ENCODE data around the gene TIMM10B.

DNA sequence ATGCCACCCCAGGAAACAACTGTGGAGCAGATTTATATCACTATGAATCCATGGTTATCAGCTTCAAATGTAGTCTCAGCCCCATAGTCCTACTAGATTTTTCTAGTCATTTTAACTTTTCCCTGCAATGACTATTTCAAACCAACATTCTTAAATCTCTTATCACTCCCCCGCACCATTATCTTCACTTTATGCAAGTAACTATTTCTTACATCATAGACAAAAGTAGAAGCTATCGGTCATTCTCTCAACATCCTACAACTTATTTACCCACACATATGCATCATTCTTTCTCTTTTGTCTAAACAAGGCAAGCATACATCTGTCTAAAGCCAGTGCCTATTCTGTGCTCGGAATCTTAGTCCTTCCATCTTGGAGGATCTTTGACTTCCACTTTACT, 4.4 kb downstream of the TIMM10B start:
- TF ChIP-seq, protein P1, sequence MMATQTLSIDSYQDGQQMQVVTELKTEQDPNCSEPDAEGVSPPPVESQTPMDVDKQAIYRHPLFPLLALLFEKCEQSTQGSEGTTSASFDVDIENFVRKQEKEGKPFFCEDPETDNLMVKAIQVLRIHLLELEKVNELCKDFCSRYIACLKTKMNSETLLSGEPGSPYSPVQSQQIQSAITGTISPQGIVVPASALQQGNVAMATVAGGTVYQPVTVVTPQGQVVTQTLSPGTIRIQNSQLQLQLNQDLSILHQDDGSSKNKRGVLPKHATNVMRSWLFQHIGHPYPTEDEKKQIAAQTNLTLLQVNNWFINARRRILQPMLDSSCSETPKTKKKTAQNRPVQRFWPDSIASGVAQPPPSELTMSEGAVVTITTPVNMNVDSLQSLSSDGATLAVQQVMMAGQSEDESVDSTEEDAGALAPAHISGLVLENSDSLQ (IDR thresholded peaks at IDR 0.05), result no peak
- TF ChIP-seq, protein P2, sequence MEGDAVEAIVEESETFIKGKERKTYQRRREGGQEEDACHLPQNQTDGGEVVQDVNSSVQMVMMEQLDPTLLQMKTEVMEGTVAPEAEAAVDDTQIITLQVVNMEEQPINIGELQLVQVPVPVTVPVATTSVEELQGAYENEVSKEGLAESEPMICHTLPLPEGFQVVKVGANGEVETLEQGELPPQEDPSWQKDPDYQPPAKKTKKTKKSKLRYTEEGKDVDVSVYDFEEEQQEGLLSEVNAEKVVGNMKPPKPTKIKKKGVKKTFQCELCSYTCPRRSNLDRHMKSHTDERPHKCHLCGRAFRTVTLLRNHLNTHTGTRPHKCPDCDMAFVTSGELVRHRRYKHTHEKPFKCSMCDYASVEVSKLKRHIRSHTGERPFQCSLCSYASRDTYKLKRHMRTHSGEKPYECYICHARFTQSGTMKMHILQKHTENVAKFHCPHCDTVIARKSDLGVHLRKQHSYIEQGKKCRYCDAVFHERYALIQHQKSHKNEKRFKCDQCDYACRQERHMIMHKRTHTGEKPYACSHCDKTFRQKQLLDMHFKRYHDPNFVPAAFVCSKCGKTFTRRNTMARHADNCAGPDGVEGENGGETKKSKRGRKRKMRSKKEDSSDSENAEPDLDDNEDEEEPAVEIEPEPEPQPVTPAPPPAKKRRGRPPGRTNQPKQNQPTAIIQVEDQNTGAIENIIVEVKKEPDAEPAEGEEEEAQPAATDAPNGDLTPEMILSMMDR (IDR thresholded peaks at IDR 0.05 in 2 of 3, conservative IDR thresholded peaks at IDR 0.05 in 1 of 3; ENCODE audit: insufficient read depth in 2 of 3, low read depth in 1 of 3, low read length in 3 of 3), result no peak
- TF ChIP-seq TEAD4 (IDR thresholded peaks at IDR 0.05; ENCODE audit: low read length) (no peak), TEAD4 (CRISPR knock-in tag; IDR thresholded peaks at IDR 0.05; ENCODE audit: borderline replicate concordance) (no peak)
